ENCODE measurements around the gene GPR146.

GPR146 gene

GRCh38 chr7:1028044-1028770 lies 16.1 kb upstream of the GPR146 start:
- peak overlapping the region; percentile 75 for H3K4me3 ChIP-seq (ENCODE audit: low read depth, low read length)
- TF ChIP-seq CTCF (IDR thresholded peaks at IDR 0.05; ENCODE audit: borderline replicate concordance, insufficient read depth, low read depth, low read length) = no peak

- TF ChIP-seq CTCF (IDR thresholded peaks at IDR 0.05; ENCODE audit: borderline replicate concordance, insufficient read depth, low read depth, low read length) = no peak
- H3K4me3 ChIP-seq (ENCODE audit: low read depth, low read length) = peak overlapping the region; percentile 75
Observed at GRCh38 chr7:1028775-1029636, 15.3 kb upstream of the GPR146 start.

GRCh38 chr7:1029637-1030443 lies 14.5 kb upstream of the GPR146 start:
- no peak overlapping the region for H3K4me3 ChIP-seq (ENCODE audit: low read depth, low read length)
- no peak for TF ChIP-seq CTCF (IDR thresholded peaks at IDR 0.05; ENCODE audit: borderline replicate concordance, insufficient read depth, low read depth, low read length)

GRCh38 chr7:1030444-1031070 lies 13.8 kb upstream of the GPR146 start:
- H3K4me3 ChIP-seq (ENCODE audit: low read depth, low read length) = no peak overlapping the region
- no peak for TF ChIP-seq CTCF (IDR thresholded peaks at IDR 0.05; ENCODE audit: borderline replicate concordance, insufficient read depth, low read depth, low read length)

GRCh38 chr7:1031716-1032455 lies 12.5 kb upstream of the GPR146 start:
- TF ChIP-seq CTCF (IDR thresholded peaks at IDR 0.05; ENCODE audit: borderline replicate concordance, insufficient read depth, low read depth, low read length) = no peak
- H3K4me3 ChIP-seq (ENCODE audit: low read depth, low read length) = no peak overlapping the region

GRCh38 chr7:1032536-1033181 lies 11.7 kb upstream of the GPR146 start:
- no peak overlapping the region for H3K4me3 ChIP-seq (ENCODE audit: low read depth, low read length)
- no peak for TF ChIP-seq CTCF (IDR thresholded peaks at IDR 0.05; ENCODE audit: borderline replicate concordance, insufficient read depth, low read depth, low read length)
